ENCODE results near the gene HES6. TPM values are rescaled to one million over a fixed set of nuclear protein-coding genes. Genes with fewer than 3 reads are reported as not detected.

The HES6 gene
- total and polyA plus RNA-seq, 10 of the 15 experiments (the other 5 are each of a cell fraction or from before 2014, with no cell fraction given) = 0.11 to 1.7 (median 0.83) TPM

GRCh38 chr2:238228700-238229099, 11.1 kb downstream of the HES6 start:
- FAIRE-seq = no peak
- Histone ChIP-seq H3K9me3 (replicated peaks; ENCODE audit: control insufficient read depth, insufficient read depth, low read length) (no peaks in the 10 kb centered on the region; the same call in 2 of the 3 replicates), H3K27ac (ENCODE audit: control insufficient read depth, insufficient read depth) (no peak overlapping the region), H3K36me3 (ENCODE audit: control insufficient read depth in 2 of 2, insufficient read depth in 2 of 2, low read length in 1 of 2) (no peaks in the 10 kb centered on the region), H3K79me2 (ENCODE audit: control insufficient read depth, insufficient read depth, low read length) (no peaks in the 10 kb centered on the region), H3K4me2 (ENCODE audit: control insufficient read depth, insufficient read depth) (no peak overlapping the region), H3K27me3 (replicated peaks in 1 of 2; ENCODE audit: control insufficient read depth in 2 of 2, insufficient read depth in 2 of 2, low read length in 1 of 2) (peaks cover 2 to 5% of the 10 kb centered on the region in 2 experiments), H3K4me1 (ENCODE audit: control insufficient read depth, insufficient read depth, low read length) (no peaks in the 10 kb centered on the region; the same call in 1 of the 2 replicates), H4K20me1 (ENCODE audit: control insufficient read depth, insufficient read depth) (no peaks in the 10 kb centered on the region), H3K4me3 (no peak overlapping the region), H3K9ac (ENCODE audit: control insufficient read depth, insufficient read depth, low read length) (no peak overlapping the region), H2AFZ (ENCODE audit: control insufficient read depth, low read depth, low read length) (no peak overlapping the region)
- CTCF ChIA-PET = no interaction called here
- POLR2A ChIA-PET = no interaction called here
- WGBS (ENCODE audit: insufficient coverage, insufficient replicate concordance, low lambda C conversion rate, missing lambda C conversion rate) = 13% methylated on average over 4 of the region's 4 CpGs
- in situ Hi-C loops (cut with MboI) = no loop called here
- no peak for DNase-seq (ENCODE audit: low read depth, low spot score)
- no TSS peak for BruUV-seq (replicated peaks)
- SMC1A ChIA-PET (ENCODE audit: uncharacterized antibody, unreplicated experiment) = no interaction called here
- RAD21 ChIA-PET (ENCODE audit: unreplicated experiment) = no interaction called here
- intact Hi-C loops (cut with micrococcal nuclease; ENCODE audit: unreplicated experiment) = no loop called here
- ATAC-seq = no peak
- TF ChIP-seq RAD21 (IDR thresholded peaks at IDR 0.05; ENCODE audit: insufficient read depth, low read depth, low read length) = no peak
- TF ChIP-seq, protein P1, sequence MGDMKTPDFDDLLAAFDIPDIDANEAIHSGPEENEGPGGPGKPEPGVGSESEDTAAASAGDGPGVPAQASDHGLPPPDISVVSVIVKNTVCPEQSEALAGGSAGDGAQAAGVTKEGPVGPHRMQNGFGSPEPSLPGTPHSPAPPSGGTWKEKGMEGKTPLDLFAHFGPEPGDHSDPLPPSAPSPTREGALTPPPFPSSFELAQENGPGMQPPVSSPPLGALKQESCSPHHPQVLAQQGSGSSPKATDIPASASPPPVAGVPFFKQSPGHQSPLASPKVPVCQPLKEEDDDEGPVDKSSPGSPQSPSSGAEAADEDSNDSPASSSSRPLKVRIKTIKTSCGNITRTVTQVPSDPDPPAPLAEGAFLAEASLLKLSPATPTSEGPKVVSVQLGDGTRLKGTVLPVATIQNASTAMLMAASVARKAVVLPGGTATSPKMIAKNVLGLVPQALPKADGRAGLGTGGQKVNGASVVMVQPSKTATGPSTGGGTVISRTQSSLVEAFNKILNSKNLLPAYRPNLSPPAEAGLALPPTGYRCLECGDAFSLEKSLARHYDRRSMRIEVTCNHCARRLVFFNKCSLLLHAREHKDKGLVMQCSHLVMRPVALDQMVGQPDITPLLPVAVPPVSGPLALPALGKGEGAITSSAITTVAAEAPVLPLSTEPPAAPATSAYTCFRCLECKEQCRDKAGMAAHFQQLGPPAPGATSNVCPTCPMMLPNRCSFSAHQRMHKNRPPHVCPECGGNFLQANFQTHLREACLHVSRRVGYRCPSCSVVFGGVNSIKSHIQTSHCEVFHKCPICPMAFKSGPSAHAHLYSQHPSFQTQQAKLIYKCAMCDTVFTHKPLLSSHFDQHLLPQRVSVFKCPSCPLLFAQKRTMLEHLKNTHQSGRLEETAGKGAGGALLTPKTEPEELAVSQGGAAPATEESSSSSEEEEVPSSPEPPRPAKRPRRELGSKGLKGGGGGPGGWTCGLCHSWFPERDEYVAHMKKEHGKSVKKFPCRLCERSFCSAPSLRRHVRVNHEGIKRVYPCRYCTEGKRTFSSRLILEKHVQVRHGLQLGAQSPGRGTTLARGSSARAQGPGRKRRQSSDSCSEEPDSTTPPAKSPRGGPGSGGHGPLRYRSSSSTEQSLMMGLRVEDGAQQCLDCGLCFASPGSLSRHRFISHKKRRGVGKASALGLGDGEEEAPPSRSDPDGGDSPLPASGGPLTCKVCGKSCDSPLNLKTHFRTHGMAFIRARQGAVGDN (IDR thresholded peaks at IDR 0.05) = no peak

DNA sequence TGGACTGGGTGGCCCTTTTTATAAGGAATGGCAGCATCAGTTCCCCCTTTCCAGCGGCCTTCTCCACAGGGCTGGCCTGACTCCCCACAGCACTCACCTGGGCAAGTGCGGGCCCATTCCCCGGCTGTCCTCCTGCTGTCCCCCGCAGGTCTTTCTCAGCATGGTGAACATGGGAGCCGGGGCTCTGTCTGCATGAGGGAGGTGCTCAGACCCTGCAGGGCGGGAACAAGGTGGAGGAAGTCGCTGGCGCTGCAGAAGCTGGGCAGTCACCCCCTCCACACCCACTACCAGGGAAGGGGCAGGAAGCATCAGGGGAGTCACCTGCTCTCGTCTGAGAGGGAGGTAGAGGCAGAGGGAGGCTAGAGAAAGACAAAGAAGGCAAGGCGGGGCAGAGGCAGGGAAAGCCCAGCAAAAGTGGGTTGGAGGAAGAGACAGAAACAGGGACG, 12.2 kb downstream of the HES6 start:
- Histone ChIP-seq H4K20me1 (ENCODE audit: control insufficient read depth, insufficient read depth) (no peaks in the 10 kb centered on the region), H3K4me3 (no peak overlapping the region), H3K9ac (ENCODE audit: control insufficient read depth, insufficient read depth, low read length) (no peak overlapping the region), H3K79me2 (ENCODE audit: control insufficient read depth, insufficient read depth, low read length) (no peaks in the 10 kb centered on the region), H3K4me1 (ENCODE audit: control insufficient read depth, insufficient read depth, low read length) (no peaks in the 10 kb centered on the region; the same call in 1 of the 2 replicates), H3K27me3 (replicated peaks in 1 of 2; ENCODE audit: control insufficient read depth in 2 of 2, insufficient read depth in 2 of 2, low read length in 1 of 2) (peaks cover 2 to 3% of the 10 kb centered on the region in 2 experiments), H3K4me2 (ENCODE audit: control insufficient read depth, insufficient read depth) (no peak overlapping the region), H3K36me3 (ENCODE audit: control insufficient read depth in 2 of 2, insufficient read depth in 2 of 2, low read length in 1 of 2) (no peaks in the 10 kb centered on the region), H3K9me3 (replicated peaks; ENCODE audit: control insufficient read depth, insufficient read depth, low read length) (no peaks in the 10 kb centered on the region; the same call in 2 of the 3 replicates), H2AFZ (ENCODE audit: control insufficient read depth, low read depth, low read length) (no peak overlapping the region), H3K27ac (ENCODE audit: control insufficient read depth, insufficient read depth) (no peak overlapping the region)
- POLR2A ChIA-PET = no interaction called here
- FAIRE-seq (no peak), ATAC-seq (no peak), DNase-seq (ENCODE audit: low read depth, low spot score) (no peak)
- in situ Hi-C loops (cut with MboI) (no loop called here), intact Hi-C loops (cut with micrococcal nuclease; ENCODE audit: unreplicated experiment) (no loop called here)
- 67% methylated on average over 11 of the region's 11 CpGs for WGBS (ENCODE audit: insufficient coverage, insufficient replicate concordance, low lambda C conversion rate, missing lambda C conversion rate)
- no peak for TF ChIP-seq ZNF274 (IDR thresholded peaks at IDR 0.05; ENCODE audit: insufficient read depth, insufficient read length)
- no peak for TF ChIP-seq ZBED1 (IDR thresholded peaks at IDR 0.05; ENCODE audit: borderline replicate concordance)
- no peak for TF ChIP-seq IRF5 (IDR thresholded peaks at IDR 0.05; ENCODE audit: borderline replicate concordance)
- RAD21 ChIA-PET (ENCODE audit: unreplicated experiment) = no interaction called here
- CTCF ChIA-PET = no interaction called here
- BruUV-seq (replicated peaks) = no TSS peak
- SMC1A ChIA-PET (ENCODE audit: uncharacterized antibody, unreplicated experiment) = no interaction called here

Data from GM12878 (cell line).